ENCODE results near the gene SACM1L. TPM values are rescaled to one million over a fixed set of nuclear protein-coding genes. Genes with fewer than 3 reads are reported as not detected.

Gene SACM1L
- total and polyA plus RNA-seq, 4 donors = 12.2 to 35.5 (median 20.5) TPM

DNA sequence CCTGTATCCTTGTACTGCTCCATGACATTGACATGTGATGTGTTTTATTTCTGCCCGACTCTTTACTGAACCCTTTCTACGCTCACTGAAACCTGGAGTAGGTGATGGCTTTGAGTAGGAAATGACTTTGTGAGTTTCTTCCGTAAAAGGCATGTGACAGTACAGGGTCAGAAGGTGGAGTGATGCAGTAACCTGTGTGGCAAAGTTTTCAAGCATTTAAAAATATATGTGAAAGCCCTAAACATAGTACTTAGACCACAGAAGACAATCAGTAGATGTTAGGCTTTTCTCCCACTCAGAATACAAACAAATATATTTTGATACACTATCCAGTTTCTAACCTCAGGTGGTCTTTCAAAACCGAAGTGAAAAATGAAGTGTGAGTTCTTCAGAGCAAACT lies 31.3 kb upstream of the SACM1L start:
- H3K4me3 ChIP-seq (ENCODE audit: low read depth in 1 of 3, low read length in 3 of 3) = no peak overlapping the region
- H3K36me3 ChIP-seq (ENCODE audit: control insufficient read depth in 4 of 4, insufficient read depth in 3 of 4, low read depth in 1 of 4, low read length in 3 of 4) = no peaks in the 10 kb centered on the region
- H3K4me1 ChIP-seq (ENCODE audit: control insufficient read depth in 4 of 4, insufficient read depth in 4 of 4, low read length in 3 of 4) = peaks cover 4 to 45% (median 28%) of the 10 kb centered on the region in 4 donors
- H3K27ac ChIP-seq (ENCODE audit: low read depth in 1 of 2, low read length in 2 of 2) = peak overlapping the region; percentile 16 to 79
- DNase-seq (ENCODE audit: low spot score) = no peak
- H3K9me3 ChIP-seq (ENCODE audit: control insufficient read depth in 4 of 4, low read length in 3 of 4) = no peaks in the 10 kb centered on the region
- TF ChIP-seq, protein P1, sequence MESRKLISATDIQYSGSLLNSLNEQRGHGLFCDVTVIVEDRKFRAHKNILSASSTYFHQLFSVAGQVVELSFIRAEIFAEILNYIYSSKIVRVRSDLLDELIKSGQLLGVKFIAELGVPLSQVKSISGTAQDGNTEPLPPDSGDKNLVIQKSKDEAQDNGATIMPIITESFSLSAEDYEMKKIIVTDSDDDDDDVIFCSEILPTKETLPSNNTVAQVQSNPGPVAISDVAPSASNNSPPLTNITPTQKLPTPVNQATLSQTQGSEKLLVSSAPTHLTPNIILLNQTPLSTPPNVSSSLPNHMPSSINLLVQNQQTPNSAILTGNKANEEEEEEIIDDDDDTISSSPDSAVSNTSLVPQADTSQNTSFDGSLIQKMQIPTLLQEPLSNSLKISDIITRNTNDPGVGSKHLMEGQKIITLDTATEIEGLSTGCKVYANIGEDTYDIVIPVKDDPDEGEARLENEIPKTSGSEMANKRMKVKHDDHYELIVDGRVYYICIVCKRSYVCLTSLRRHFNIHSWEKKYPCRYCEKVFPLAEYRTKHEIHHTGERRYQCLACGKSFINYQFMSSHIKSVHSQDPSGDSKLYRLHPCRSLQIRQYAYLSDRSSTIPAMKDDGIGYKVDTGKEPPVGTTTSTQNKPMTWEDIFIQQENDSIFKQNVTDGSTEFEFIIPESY (IDR thresholded peaks at IDR 0.05) = no peak
- TF ChIP-seq, protein P2, sequence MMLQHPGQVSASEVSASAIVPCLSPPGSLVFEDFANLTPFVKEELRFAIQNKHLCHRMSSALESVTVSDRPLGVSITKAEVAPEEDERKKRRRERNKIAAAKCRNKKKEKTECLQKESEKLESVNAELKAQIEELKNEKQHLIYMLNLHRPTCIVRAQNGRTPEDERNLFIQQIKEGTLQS (IDR thresholded peaks at IDR 0.05) = no peak
- TF ChIP-seq, protein P3, sequence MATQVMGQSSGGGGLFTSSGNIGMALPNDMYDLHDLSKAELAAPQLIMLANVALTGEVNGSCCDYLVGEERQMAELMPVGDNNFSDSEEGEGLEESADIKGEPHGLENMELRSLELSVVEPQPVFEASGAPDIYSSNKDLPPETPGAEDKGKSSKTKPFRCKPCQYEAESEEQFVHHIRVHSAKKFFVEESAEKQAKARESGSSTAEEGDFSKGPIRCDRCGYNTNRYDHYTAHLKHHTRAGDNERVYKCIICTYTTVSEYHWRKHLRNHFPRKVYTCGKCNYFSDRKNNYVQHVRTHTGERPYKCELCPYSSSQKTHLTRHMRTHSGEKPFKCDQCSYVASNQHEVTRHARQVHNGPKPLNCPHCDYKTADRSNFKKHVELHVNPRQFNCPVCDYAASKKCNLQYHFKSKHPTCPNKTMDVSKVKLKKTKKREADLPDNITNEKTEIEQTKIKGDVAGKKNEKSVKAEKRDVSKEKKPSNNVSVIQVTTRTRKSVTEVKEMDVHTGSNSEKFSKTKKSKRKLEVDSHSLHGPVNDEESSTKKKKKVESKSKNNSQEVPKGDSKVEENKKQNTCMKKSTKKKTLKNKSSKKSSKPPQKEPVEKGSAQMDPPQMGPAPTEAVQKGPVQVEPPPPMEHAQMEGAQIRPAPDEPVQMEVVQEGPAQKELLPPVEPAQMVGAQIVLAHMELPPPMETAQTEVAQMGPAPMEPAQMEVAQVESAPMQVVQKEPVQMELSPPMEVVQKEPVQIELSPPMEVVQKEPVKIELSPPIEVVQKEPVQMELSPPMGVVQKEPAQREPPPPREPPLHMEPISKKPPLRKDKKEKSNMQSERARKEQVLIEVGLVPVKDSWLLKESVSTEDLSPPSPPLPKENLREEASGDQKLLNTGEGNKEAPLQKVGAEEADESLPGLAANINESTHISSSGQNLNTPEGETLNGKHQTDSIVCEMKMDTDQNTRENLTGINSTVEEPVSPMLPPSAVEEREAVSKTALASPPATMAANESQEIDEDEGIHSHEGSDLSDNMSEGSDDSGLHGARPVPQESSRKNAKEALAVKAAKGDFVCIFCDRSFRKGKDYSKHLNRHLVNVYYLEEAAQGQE (IDR thresholded peaks at IDR 0.05) = no peak
- TF ChIP-seq EGR1 (IDR thresholded peaks at IDR 0.05; ENCODE audit: low read depth in 2 of 2) (no peak), HNF4G (IDR thresholded peaks at IDR 0.05) (no peak)
- TF ChIP-seq, protein P4, sequence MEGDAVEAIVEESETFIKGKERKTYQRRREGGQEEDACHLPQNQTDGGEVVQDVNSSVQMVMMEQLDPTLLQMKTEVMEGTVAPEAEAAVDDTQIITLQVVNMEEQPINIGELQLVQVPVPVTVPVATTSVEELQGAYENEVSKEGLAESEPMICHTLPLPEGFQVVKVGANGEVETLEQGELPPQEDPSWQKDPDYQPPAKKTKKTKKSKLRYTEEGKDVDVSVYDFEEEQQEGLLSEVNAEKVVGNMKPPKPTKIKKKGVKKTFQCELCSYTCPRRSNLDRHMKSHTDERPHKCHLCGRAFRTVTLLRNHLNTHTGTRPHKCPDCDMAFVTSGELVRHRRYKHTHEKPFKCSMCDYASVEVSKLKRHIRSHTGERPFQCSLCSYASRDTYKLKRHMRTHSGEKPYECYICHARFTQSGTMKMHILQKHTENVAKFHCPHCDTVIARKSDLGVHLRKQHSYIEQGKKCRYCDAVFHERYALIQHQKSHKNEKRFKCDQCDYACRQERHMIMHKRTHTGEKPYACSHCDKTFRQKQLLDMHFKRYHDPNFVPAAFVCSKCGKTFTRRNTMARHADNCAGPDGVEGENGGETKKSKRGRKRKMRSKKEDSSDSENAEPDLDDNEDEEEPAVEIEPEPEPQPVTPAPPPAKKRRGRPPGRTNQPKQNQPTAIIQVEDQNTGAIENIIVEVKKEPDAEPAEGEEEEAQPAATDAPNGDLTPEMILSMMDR (IDR thresholded peaks at IDR 0.05; ENCODE audit: low read depth, low read length, missing input control) = no peak
- H3K9ac ChIP-seq (ENCODE audit: low read depth in 1 of 2, low read length in 2 of 2) = no peak overlapping the region
- H3K27me3 ChIP-seq (ENCODE audit: control insufficient read depth in 4 of 4, insufficient read depth in 4 of 4, low read length in 3 of 4) = no peaks in the 10 kb centered on the region
- 71% methylated on average over 4 of the region's 4 CpGs for WGBS

DNA sequence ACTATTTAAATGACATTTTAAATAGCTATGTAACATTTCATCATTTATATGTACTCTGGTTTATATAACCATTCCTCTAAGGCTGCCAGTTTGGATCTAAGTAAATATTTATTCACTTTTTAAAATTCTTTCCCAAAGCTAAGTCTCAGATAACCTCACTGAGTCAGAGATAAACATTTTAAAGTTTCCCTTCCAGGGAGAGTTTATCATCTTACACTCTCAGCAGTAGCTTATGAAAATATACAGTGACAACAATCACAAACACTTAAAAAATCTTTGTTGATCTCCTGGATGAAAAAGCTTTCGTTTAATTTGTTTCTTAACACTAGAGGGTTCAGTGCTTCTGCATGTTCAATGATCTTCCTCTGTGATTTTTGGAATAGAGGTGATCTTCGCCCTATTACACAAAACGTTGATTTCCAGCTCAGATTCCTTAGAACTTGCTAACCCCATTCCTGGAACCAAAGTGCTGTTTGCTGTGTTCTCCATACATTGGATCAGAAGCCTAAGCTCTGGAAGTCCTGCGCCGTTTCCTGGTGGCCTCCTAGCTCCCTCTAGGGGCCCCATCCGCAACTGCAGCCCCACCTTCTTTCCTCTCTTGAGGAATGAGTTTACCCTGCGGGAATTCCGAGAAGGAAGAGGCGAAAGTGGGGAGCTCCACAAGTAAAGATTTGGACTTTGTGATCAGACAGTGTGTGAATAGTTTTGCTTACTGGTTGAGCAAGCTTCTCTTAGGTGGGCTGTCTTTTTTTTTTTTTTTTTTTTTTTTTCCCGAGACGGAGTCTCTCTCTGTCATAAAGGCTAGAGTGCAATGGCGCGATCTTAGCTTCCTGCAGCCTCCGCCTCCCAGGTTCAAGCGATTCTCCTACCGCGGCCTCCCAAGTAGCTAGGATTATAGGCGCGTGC lies 29.3 kb upstream of the SACM1L start:
- DNase-seq (ENCODE audit: low spot score) = peak; percentile 72
- Histone ChIP-seq H3K36me3 (ENCODE audit: control insufficient read depth in 4 of 4, insufficient read depth in 3 of 4, low read depth in 1 of 4, low read length in 3 of 4) (no peaks in the 10 kb centered on the region), H3K9me3 (ENCODE audit: control insufficient read depth in 4 of 4, low read length in 3 of 4) (no peaks in the 10 kb centered on the region), H3K9ac (ENCODE audit: low read depth in 1 of 2, low read length in 2 of 2) (no peak overlapping the region), H3K4me3 (ENCODE audit: low read depth in 1 of 3, low read length in 3 of 3) (no peak overlapping the region), H3K27me3 (ENCODE audit: control insufficient read depth in 4 of 4, insufficient read depth in 4 of 4, low read length in 3 of 4) (no peaks in the 10 kb centered on the region), H3K27ac (ENCODE audit: low read depth in 1 of 2, low read length in 2 of 2) (peak overlapping the region; percentile 56 to 72), H3K4me1 (ENCODE audit: control insufficient read depth in 4 of 4, insufficient read depth in 4 of 4, low read length in 3 of 4) (peaks cover 4 to 47% (median 31%) of the 10 kb centered on the region in 4 donors)
- WGBS = 51% methylated on average over 19 of the region's 19 CpGs
- TF ChIP-seq RAD21 (IDR thresholded peaks at IDR 0.05) (peak; percentile 93), JUND (IDR thresholded peaks at IDR 0.05) (peak in 1 of 2 donors; percentile 36), HNF4G (IDR thresholded peaks at IDR 0.05) (peak; percentile 55), FOXA2 (IDR thresholded peaks at IDR 0.05) (no peak), RXRA (IDR thresholded peaks at IDR 0.05) (peak; percentile 60 to 73), NR2F2 (IDR thresholded peaks at IDR 0.05) (no peak), YY1 (IDR thresholded peaks at IDR 0.05) (peak; percentile 29), GABPA (IDR thresholded peaks at IDR 0.05 in 1 of 2, conservative IDR thresholded peaks at IDR 0.05 in 1 of 2) (no peak), TAF1 (conservative IDR thresholded peaks at IDR 0.05) (no peak), EGR1 (IDR thresholded peaks at IDR 0.05; ENCODE audit: low read depth in 2 of 2) (no peak)
- TF ChIP-seq, protein P3 (IDR thresholded peaks at IDR 0.05) = peak; percentile 33
- TF ChIP-seq, protein P1 (IDR thresholded peaks at IDR 0.05) = no peak
- TF ChIP-seq, protein P5, sequence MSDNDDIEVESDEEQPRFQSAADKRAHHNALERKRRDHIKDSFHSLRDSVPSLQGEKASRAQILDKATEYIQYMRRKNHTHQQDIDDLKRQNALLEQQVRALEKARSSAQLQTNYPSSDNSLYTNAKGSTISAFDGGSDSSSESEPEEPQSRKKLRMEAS (IDR thresholded peaks at IDR 0.05) = peak; percentile 9

Measured in liver (tissue), 9 donors.